Activated CD4-positive, alpha-beta T cell treated with anti-CD3 and anti-CD28 coated beads, Interleukin-2, Interleukin-4, amounts not matched to agents 100 ng/mL and 50 ng/mL, durations not matched to agents 16 hours and 8 hours (primary cell): ENCODE measurements around the gene DGKQ.

Source experiments
- DNase-seq: peaks from one replicate; pipeline ENCODE4 v3.0.0-alpha.2; 2020; ENCODE audit warnings: low spot score

The DGKQ gene

DNA sequence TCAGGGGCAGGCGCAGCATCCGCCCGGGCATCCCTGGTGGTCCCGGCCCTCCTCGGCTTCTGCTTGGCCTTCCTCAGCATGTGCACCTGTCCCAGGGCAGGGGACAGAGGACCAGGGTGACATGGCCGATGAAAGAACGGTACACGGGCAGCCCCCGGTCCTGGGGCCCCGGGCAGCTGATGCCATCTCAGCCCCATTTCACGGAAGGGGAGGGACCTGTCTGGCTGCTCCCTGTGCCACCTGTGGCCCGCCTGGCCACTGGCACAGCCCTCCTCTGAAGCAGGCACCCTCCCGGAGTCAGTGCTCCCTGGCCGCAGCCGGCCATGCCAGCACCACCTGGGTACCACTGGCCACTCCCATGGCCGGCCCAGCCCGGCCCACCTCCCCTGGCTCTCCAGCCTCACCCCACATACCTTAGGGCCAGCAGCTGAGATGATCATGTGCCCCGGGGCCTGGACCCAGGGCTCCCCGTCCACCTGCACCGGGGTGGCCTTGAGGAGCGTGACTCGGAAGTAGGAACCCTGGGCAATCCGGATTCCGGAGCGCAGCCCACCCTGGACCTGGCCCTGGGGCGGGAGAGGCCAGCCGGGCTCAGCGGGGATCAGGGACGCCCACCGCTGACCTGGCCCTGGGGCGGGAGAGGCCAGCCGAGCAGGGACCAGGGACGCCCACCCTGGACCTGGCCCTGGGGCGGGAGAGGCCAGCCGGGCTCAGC, 12.6 kb downstream of the DGKQ start:
- DNase-seq = no peak

DNA sequence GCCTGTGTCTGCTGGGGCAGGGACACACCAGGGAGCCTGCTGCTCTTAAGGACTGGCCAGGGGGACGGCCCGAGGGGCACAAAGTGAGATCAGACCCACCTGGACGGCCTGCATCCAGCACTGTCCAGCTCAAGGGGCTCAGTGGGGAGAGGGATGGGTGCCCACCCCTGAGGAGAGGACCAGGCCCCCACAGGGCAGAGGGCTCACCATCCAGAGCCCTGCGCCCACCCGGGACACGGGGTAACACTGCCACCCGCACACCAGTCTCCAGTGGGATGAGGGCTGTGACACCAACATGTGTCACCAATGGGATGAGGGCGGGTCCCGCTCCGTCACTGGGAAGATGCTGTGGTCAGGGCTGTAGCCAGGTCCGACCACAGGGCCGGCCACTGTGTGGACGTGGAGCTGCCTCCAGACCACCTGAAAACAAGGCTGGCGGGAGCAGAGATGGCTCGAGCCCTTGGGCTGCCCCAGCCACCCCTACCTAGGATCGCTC, 13.2 kb downstream of the DGKQ start:
- DNase-seq = no peak

DNA sequence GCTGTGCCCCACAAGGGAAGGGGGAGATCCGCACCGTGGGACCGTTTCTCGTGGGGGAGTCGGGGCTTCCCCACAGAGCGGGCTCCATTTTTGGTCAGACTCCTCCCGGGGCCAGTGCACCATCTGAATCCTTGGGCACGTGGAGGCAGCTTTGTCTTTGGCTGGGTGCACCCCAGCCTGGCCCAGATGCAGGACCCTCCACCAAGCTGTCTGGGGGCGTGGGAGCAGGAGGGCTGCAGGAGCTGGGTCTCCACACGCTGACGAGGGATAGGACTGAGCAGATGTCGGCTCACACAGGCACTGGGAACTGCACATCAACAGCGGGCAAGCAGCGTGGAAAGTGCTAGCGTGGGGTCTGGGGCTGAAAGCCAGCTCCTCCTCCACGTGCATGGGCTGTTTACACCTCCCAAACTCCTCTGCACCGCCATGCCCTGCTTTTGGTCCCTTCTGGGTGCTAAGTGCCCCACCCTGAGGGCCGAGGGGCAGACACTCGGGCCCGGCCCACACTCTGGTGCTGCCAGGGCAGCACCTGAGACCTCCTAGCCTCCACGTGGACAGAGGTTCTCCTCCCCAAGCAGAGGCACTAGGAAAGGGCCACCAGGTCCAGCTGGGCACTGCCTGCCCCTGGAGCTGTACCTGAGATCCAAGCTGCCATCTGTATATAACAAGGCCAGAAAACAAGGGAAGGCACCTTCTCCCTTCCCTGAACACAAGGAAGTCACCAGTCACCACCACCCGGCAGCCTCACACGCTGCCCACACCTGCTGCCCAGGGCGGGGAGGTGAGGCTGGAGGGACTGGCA, 13.8 kb downstream of the DGKQ start:
- no peak for DNase-seq

DNA sequence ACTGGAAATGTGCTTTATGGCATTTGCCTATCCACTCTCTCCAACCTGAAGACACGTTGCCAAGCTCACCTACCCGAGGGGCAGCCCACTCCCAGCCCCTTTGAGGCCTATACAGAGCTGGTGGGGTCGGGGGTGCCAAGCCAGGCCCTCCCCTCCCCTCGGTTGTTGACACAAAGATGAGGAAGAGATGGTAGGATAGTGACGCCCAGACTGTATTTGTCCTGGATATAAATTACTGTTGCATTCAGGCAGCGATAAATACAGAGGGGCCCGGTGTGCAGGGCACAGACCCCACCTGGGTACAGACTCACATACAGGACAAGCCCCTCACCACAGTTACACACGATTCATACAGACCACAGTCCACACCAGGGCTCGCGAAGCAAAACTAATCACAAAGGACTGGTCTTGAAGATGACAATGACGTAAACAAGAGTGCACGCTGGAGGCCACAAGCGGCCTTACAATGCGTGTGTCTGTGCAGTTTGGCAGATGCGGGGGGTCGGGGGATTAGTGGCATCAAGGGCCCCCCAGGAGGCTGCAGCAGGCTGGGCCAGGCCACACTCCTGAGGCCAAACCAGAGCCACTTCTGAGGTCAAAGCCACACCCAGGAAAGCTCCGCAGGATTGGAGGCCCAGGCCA, 14.6 kb downstream of the DGKQ start:
- DNase-seq = no peak

DNA sequence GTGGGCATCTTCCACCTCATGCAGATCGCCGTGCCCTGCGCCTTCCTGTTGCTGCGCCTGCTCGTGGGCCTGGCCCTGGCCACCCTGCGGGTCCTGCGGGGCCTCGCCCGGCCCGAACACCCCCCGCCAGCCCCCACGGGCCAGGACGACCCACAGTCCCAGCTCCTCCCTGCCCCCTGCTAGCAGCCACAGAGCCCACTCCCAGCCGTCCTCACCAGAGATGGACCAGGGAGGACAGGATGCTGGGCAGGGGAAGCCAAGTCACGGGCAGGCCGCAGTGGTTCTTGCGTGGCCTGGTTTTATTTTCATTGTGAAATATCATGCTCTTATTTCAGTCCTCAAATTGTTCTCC, 15.1 kb downstream of the DGKQ start:
- DNase-seq = no peak

DNA sequence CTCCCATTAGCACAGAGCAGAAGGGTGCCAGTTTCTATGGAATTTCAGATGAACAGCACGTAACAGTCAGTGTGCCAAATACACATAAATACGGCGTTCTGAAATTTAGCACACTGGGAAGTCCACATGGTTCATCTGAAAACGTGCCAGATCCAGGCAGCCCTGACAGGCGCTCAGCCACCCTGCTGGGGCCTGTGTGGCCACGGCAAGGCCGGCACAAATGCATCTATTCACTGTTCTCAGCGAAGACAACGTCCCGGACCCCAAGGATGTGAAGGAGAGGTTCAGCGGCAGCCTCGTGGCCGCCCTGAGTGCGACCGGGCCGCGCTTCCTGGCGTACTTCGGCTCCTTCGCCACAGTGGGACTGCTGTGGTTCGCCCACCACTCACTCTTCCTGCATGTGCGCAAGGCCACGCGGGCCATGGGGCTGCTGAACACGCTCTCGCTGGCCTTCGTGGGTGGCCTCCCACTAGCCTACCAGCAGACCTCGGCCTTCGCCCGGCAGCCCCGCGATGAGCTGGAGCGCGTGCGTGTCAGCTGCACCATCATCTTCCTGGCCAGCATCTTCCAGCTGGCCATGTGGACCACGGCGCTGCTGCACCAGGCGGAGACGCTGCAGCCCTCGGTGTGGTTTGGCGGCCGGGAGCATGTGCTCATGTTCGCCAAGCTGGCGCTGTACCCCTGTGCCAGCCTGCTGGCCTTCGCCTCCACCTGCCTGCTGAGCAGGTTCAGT, 15.6 kb downstream of the DGKQ start:
- DNase-seq = no peak

DNA sequence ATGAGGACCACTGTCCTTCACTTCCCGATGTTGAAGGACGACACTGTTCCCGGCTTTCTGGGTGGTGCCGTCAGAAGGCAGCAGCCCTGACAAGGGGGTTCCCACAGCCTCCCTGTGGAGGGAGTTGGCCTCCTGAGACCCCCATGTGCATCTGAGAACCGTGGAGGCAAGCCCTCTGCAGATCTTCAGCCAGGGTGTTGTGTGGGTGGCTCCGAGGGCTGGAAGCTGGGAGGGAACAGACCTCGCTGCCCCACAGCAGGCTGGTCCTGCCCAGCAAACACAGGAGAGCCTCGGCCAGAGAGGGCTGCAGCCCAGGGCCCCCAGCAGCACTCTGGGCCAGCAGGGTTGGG, 16.2 kb downstream of the DGKQ start:
- no peak for DNase-seq

DNA sequence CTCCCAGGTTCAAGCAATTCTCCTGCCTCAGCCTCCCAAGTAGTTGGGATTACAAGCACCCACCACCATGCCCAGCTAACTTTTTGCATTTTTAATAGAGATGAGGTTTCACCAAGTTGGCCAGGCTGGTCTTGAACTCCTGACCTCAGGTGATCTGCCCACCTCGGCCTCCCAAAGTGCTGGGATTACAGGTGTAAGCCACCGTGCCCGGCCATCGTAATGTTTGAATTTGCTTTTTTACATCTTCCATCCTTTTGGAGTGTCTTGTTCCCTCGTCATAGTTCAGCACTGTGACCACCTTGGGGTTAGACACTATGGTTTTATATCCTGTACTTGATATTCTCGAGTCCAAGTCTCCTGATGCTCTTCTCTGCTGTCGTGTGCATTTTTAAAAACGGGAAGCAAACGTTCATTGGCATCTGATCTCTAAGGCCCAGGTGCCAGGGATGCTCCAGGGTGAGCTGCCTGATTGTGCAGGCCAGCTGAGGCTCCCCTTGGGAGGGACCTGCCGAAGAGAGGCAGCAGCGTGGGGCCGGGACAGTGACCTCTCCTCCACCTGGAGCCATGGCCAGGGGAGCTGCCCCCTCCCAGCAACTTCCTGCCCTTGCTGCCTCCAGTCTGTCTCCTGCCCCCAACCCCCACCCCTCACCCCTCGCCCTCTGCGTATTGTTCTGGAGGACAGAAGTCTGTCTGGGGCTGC, 16.7 kb downstream of the DGKQ start:
- DNase-seq = no peak

DNA sequence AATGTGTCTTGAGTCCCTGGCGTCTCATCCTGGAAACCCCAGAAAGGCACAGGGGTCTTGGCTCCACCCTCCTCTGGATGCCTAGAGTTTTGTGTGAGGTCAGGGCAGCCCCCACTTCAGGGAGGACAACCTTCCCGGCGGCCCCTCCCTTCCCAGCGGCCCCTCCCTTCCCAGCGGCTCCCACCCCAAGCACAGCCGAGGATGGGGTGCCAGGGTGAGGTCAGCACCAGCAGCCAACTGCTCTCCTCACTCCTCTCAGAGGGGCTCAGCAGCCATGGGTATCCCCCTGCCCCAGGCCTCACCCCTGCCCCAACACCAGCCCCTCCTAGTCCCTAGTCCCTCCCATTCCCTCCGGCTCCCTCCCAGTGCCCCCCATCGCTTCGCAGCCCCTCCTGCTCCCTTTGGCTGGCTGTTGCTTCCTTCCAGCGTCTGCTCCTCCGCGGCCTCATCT, 17.4 kb downstream of the DGKQ start:
- no peak for DNase-seq

DNA sequence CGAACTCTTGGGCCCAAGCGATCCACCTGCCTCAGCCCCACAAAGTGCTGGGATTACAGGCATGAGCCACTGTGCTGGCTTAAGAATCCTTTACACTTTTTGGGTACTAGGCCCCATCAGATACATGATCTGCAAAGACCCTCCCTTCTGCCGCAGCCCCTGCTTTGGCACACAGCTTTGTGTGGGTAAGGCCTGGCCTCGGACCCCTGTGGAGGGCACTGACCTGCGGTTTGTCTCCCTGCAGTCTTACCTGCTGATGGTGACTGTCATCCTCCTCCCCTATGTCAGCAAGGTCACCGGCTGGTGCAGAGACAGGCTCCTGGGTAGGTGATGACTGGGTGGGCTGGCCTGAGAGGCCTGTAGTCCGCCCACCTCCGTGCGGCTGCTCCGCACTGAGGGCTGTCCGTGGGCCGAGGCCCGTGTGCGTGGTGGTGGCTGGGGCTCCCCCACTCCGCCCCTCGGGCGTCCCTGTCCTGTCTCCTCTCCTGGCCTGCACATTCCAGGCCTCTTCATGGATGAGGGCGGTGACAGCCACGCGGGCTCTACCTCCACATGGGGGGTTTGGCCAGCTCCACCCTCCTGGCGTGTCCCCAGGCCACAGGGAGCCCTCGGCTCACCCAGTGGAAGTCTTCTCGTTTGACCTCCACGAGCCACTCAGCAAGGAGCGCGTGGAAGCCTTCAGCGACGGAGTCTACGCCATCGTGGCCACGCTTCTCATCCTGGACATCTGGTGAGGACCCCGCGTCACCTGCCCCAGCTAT, 18.0 kb downstream of the DGKQ start:
- no peak for DNase-seq

DNA sequence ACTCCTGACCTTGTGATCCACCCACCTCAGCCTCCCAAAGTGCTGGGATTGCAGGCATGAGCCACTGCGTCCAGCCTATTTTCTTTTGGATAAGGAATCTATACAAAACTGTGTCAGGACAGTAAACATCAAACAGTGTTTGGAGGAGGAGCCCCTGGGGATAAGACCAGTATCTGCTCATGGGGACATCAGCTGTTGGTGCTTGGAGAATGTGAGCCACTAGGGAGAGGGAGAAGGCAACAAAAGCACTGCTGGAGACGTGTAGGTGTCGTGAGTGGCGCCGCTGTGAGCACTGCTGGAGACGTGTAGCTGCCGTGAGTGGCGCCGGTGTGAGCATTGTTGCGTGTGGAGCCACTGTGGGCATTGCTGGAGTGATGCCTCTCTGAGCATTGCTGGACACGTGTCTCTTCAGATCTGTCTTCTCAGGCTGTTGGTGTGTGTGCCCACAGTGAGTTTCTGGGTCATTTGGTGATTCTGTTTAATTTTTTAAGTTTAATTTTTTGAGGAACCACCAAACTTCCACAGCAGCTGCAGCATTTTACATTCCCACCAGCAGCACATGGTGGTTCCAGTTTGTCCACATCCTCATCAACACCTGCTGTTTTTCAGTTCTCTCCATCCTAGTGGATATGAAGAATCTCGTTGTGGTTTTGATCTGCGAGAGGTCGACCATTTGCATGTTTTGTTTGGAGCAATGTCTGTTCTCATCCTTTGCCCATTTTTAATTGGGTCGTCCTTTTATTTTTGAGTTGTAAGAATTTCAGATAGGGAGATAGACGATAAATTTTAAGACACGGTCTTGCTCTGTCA, 19.0 kb downstream of the DGKQ start:
- no peak for DNase-seq

DNA sequence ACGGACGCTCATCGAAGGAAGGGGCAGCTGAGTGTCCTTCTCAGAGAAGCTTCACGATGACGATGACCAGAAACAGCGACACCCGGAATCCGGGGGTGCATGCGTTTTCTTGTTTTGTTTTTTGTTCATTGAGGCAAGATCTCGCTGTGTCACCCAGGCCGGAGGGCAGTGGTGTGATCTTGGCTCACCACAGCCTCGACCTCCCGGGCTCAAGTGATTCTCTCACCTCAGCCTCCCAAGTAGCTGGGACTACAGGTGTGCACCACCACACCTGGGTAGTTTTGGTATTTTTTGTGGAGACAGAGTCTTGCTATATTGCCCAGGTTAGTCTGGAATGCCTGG, 19.8 kb downstream of the DGKQ start:
- DNase-seq = no peak

DNA sequence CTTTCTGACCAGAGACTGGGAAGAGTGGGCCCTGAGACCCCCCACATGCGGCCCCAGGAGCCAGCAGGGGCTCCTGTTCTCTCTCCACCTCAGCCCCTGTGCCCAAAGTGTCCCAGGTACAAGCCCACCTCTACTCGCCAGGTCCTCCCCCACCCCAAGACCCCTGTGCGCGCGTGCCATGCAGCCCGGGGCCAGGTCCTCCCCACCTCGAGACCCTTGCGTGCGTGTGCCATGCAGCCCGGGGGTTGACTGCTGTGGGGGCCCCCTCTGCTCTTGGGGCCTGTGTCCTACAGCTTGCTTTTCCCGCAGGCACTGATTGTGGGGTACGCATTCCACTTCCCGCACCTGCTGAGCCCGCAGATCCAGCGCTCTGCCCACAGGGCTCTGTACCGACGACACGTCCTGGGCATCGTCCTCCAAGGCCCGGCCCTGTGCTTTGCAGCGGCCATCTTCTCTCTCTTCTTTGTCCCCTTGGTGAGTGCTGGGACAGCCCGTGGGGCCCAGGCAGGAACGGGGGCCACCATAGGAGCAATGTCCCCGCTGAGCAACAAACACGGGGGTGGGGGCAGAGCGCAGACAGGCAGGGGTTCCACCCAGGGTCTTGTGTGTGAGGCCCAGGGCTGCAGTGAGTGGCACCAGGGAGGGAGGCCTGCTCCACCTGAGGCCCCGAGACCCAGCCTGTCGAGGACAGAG, 20.3 kb downstream of the DGKQ start:
- no peak for DNase-seq

DNA sequence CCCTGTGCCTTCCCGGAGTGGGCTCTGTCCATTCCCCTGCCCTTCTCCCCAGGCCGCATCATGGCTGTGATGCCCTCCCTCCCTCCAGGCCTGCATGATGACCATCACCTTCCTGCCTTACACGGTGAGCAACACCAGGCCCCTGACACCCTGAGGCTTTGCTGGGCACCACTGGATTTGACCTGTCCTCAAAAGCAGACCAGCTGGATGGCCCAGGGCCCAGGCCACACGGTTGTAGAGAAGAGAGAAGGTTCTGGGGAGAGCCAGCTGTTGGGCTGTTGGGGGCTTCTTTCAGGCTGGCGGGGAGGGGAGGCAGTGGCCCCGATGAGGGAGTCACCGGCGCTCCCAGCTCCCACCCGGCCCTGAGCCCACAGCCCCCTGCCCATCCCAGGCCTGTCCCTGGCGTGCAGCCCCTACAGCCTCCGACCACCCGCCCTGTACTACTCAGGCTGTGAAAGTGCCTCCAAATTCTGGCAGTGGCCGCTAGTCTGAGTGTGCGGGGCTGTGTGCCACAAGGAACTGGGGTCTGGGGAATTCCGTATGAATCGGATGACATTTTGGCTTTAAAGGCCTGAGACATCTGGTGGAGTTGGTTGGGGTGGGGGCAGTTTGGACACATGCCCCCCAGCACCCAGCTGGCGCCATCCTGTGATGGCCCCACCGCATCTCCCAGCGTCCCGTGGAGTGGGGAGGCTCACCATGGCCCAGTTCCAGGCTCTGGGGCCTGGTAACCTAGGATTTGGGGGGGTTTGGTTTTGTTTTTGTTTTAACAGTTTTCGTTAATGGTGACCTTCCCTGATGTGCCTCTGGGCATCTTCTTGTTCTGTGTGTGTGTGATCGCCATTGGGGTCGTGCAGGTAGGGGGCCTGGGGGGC, 21.5 kb downstream of the DGKQ start:
- no peak for DNase-seq

DNA sequence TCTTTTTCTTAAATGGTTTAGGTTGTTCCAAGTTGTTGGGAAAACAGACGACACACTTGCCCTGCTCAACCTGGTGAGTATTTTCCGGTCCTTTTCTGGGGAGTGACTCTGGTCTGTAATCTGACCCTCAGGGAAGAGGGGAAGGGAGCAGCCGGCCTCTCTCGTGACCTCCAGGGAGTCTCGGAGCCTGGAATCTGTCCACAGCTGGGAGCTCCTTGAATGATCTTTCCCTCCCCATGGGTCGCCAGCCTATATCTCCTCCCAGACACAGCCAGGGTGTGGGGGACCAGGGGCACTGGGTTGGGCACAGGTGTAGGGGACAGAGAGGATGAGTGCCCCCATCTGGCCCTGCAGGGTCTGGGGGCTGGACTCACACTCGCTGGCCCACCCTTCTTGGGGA, 22.2 kb downstream of the DGKQ start:
- no peak for DNase-seq

DNA sequence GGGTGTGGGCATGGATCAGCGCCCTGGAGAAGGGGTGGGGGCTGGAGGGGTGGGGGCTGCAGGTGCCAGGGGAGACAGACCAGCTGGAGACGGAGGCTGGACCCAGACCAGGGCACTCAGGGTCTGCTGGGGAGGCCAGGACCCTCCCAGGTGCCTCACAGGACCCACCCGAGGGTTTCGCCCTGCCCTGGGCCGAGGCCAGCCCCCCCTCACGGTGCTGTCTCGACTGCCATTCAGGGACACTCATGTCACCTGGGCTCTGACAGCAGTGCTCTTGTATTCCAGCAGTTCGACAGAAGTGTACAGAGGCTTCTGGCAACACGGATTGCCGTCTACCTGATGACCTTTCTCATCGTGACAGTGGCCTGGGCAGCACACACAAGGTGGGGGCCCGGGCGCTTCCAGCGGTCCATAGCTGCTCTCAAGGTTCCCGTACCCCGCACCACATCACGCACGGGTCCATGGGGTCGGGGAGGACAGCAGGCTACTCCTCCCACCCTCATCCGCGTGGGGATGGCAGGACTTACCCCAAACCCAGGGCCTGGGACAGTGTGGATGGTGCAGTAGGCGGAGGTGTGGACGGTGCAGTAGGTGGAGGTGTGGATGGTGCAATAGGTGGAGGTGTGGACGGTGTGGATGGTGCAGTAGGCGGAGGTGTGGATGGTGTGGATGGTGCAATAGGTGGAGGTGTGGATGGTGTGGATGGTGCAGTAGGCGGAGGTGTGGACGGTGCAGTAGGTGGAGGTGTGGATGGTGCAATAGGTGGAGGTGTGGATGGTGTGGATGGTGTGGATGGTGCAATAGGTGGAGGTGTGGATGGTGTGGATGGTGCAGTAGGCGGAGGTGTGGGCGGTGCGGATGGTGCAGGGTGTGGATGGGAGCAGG, 23.0 kb downstream of the DGKQ start:
- DNase-seq = no peak

DNA sequence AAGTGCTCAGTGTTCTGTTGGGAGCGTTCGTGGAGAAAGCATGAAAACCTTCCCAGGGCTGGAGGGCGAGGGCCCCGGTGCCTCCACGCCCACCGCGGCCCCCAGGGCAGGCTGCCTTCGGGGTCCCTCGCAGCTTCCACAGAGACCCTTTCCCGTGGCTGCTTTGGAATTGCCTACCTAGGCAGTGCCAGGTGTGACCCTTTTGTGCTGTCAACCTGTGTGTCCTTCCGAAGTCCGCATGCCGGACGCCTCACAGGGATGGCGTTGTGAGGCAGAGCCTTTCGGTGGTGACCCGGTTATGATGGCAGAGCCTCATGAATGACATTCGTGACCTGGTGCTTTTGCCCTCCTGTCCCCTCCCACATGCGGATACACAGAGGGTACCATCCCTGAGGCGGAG, 23.7 kb downstream of the DGKQ start:
- no peak for DNase-seq

DNA sequence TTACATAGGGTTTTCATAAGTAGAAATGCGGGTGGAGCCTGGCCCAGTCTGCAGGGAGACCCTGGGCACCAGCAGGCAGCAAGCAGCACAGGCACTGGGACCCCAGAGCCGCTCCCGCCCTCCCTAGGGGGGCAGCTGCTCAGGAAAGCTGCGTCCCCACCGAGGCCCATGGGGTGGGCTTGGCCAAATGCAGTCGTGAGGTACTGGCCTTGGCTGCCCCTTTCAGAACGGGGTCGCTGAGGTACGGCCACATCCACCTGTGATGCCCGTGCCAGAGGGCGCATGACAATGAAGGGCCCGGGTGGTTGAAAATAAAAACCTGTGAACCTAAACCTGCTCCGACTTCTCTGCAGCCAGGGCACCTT, 24.5 kb downstream of the DGKQ start:
- DNase-seq = no peak
